ENCODE measurements around the gene PCCB.
"Not testable (repeated sequence)": the region's sequence is repeated elsewhere in the genome, so short reads cannot be mapped to it uniquely, and the experiment has no call there.

The PCCB gene

DNA sequence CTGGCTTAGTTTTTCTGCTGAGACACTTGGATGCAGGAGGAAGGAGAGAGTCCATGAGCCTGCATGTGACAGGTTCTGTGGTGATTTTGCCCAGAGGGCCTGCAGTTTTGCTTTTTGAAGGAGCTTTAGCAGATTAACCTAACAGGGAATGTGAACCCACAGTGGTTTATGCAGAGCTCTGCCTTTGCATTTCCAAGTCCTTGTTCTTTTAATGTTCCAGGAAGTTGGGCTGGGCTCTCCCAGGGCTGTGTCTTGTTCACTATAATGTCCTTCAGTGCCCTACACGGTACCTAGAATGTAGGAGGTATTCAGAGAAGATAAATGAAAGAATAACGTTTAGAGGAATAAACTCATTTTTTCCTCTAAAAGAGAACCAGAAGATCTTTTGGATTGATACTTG lies 50.3 kb downstream of the PCCB start:
- in situ Hi-C loops (cut with MboI; ENCODE audit: low pct_unique_long_range_greater_than_20kb, low sequenced_read_pairs), result no loop called here
- DNase-seq, result no peak

DNA sequence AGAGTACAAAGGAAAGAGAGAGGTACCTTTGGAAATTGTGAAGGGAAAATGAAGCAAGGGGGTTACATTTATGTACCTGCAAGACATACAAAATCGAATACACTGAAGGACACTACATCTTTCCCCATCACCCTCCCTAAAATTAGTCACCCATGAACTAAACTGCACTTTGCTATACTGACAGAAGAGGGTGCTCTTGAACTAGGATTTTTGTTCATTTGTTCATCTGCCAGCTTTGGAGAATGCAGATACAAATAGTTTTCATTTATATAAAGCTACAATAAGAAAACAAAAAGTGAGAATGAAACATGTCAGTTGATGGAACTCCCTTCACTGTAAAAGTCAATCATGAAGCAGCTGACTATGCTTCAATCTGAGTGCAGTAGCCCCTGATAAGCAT lies 55.7 kb downstream of the PCCB start:
- in situ Hi-C loops (cut with MboI; ENCODE audit: low pct_unique_long_range_greater_than_20kb, low sequenced_read_pairs), result no loop called here
- peak; percentile 82 for DNase-seq

GRCh38 chr3:136311261-136311660 lies 61.1 kb downstream of the PCCB start:
- in situ Hi-C loops (cut with MboI; ENCODE audit: low pct_unique_long_range_greater_than_20kb, low sequenced_read_pairs), result no loop called here

GRCh38 chr3:136311968-136312367 lies 61.8 kb downstream of the PCCB start:
- in situ Hi-C loops (cut with MboI; ENCODE audit: low pct_unique_long_range_greater_than_20kb, low sequenced_read_pairs), result no loop called here
- no peak for DNase-seq

More at GRCh38 chr3:136311261-136311660, 61.1 kb downstream of the PCCB start:
- no peak for DNase-seq

DNA sequence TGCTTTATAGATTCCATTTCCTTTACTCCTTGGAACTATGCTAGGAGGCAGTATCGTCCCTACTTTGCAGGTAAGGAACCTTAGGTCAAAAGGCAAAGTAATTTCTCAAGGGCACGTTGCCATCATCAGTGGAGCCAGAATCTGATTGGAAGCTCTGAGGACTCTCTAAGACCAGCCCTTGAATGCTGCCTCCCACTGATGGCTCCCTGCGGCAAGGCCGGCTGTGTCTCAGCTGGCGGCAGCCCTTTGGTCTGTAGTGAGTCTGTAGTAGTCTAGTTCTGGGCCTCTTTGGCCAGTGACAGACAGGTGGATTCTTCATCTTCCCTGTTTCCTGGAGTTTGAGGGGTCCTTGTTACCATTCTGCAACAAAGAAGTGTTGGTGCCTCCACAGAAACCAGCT lies 76.2 kb downstream of the PCCB start:
- in situ Hi-C loops (cut with MboI; ENCODE audit: low pct_unique_long_range_greater_than_20kb, low sequenced_read_pairs), result no loop called here

GRCh38 chr3:136327671-136328070 lies 77.5 kb downstream of the PCCB start:
- in situ Hi-C loops (cut with MboI; ENCODE audit: low pct_unique_long_range_greater_than_20kb, low sequenced_read_pairs), result no loop called here

More for the DNA sequence above, 76.2 kb downstream of the PCCB start:
- DNase-seq, result no peak

DNA sequence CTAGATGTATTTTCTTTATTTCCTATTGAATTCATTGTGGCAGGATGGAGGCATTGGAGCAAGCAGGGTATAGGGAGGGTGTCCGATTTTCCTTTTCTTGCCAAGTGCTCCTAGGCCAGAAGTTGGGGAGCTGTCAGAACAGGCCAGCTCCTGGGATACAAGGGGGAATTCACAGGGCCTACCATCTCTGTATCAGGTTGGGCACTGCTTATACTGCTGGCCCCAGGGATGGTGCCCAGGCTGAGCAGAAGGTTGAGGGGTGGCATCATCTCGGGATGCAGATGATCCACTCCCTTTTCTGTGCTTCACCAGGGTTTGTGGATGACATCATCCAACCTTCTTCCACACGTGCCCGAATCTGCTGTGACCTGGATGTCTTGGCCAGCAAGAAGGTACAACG lies 79.5 kb downstream of the PCCB start:
- in situ Hi-C loops (cut with MboI; ENCODE audit: low pct_unique_long_range_greater_than_20kb, low sequenced_read_pairs), result no loop called here
- no peak for DNase-seq

More at GRCh38 chr3:136327671-136328070, 77.5 kb downstream of the PCCB start:
- DNase-seq, result no peak

GRCh38 chr3:136330900-136331299 lies 80.8 kb downstream of the PCCB start:
- in situ Hi-C loops (cut with MboI; ENCODE audit: low pct_unique_long_range_greater_than_20kb, low sequenced_read_pairs), result no loop called here
- no peak for DNase-seq

DNA sequence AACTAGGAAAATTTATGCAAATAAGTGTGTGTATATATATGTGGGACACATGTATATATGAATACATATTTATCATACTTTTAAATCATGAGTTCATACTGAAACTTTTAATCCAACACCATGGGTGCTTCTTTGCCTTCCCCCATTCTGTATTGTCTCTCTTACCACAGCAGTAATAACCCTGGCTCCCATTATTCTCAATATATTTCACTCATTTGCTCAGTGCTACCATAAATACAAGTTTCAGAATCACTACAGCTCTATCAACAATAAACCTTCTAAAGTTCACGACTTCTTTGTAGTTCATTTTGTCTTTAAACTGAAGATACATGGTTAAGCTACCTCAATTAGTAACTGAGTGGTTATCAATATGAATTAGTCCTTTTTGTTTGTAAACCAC lies 82.2 kb downstream of the PCCB start:
- no peak for DNase-seq
- in situ Hi-C loops (cut with MboI; ENCODE audit: low pct_unique_long_range_greater_than_20kb, low sequenced_read_pairs), result no loop called here

GRCh38 chr3:136332776-136333175 lies 82.6 kb downstream of the PCCB start:
- in situ Hi-C loops (cut with MboI; ENCODE audit: low pct_unique_long_range_greater_than_20kb, low sequenced_read_pairs), result no loop called here
- DNase-seq, result no peak

DNA sequence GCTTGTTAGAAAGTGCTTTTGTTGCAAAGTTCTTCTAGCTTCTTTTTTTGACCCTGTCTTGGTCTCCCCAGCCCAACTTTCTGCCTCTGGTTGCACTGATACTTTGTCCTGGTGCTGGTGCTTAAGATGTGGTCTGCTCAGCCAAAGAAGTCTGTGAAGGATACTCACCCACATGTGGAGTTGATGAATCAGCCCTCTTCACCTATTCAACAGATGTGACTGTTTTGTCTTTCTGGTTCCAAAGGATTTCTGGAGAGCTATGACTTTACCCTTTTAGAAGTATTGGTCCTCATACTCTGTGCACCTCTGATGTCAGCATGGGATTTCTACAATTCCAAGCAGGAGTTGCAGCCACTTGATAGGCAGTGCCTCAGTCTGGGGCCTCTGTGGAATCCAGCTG lies 84.1 kb downstream of the PCCB start:
- in situ Hi-C loops (cut with MboI; ENCODE audit: low pct_unique_long_range_greater_than_20kb, low sequenced_read_pairs), result no loop called here
- no peak for DNase-seq

- in situ Hi-C loops (cut with MboI; ENCODE audit: low pct_unique_long_range_greater_than_20kb, low sequenced_read_pairs); DNase-seq: not testable (repeated sequence)
Measured at GRCh38 chr3:136334726-136335125, 84.6 kb downstream of the PCCB start.

DNA sequence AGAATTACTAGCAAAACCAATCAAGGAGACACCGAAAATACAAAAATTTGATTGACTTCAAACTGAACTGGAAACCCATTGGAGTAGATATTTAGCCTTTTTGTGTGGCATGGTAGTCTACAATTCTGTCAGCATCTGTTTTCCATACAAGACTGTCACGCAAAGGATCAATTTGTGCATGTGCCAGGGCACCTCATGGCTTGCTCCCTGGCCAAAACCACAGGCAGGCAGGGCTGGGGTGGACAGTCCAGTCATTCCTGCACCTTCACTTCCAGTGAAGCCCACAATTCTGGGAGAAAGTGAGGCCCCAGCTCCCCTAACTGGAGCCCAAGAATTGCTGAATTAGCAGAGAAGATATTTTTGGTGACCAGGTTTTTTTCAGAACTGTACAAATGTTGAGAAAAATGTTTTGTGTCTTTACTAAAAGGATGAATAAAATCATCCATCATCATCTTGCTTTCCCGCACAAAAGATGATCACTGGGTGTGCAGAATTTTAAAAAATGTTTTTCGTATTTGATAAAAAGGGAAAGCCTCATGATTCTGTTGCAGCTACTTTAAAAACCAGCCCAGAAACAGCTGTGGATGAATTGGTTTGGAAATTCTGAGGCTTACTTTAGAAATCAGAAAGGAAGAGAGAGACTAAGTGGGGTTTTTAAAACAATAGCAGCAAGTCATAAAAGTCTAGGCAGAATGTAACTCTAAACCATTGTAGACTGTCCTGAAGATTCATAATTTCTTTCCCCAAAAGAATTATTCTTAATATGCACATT lies 86.4 kb downstream of the PCCB start:
- in situ Hi-C loops (cut with MboI; ENCODE audit: low pct_unique_long_range_greater_than_20kb, low sequenced_read_pairs), result no loop called here
- DNase-seq, result no peak

GRCh38 chr3:136343446-136343845 lies 93.3 kb downstream of the PCCB start:
- DNase-seq, result no peak
- in situ Hi-C loops (cut with MboI; ENCODE audit: low pct_unique_long_range_greater_than_20kb, low sequenced_read_pairs), result no loop called here

DNA sequence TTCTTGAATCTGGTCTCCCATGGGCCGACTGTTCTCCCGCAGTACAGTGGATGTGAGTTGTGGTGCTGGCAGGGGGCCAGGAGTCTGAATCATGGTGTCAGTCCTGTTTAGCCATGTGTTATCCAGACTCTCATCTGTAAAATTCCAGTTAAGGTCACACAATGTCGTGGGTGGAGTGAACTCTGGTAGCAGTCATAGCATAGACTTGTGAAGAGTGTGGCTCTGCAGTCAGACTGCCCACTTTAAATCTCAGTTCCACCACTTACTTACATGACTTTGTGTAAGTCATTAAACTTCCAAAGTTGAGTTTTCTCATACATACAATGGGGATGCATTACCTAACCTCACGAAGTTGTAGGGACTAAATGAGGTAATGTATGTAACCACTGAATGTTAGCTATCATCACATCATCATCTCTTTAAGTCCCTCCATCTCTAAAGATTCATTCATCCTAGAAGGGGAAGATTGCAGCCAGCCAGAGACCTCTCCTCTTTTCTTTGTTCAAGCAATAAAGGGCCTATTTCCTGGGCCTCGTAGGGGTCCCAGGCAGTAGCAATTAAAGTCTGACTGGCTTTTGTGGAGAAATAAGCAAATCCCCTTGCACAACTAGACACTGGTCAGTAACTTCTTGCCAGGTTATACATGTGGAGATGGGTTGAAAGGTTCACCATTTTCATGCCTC lies 93.9 kb downstream of the PCCB start:
- no peak for DNase-seq
- in situ Hi-C loops (cut with MboI; ENCODE audit: low pct_unique_long_range_greater_than_20kb, low sequenced_read_pairs), result no loop called here

GRCh38 chr3:136346486-136346885 lies 96.3 kb downstream of the PCCB start:
- no peak for DNase-seq
- in situ Hi-C loops (cut with MboI; ENCODE audit: low pct_unique_long_range_greater_than_20kb, low sequenced_read_pairs), result no loop called here

GRCh38 chr3:136350132-136350531 lies 100.0 kb downstream of the PCCB start:
- no peak for DNase-seq
- in situ Hi-C loops (cut with MboI; ENCODE audit: low pct_unique_long_range_greater_than_20kb, low sequenced_read_pairs), result no loop called here

DNA sequence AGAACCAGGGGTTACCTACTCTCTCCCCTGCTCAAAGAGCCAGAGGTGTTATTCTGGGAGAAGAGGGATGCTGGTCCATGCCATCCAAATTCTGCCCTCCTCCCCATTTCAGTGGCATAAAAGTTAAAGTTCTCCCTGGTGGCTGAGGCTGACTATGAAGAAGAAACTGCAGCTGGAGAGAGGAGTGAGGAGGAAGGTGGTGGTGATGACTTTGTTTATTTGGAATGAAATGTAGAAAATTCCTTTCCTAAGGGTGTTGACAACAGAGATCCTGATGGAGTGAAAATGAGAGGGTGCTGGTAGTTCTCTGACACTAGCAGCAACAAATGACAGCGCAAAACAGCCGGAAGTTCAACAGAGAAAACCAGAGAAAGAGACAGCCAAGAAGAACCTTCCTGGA lies 100.4 kb downstream of the PCCB start:
- in situ Hi-C loops (cut with MboI; ENCODE audit: low pct_unique_long_range_greater_than_20kb, low sequenced_read_pairs), result no loop called here
- no peak for DNase-seq

- in situ Hi-C loops (cut with MboI; ENCODE audit: low pct_unique_long_range_greater_than_20kb, low sequenced_read_pairs), result no loop called here
- DNase-seq, result no peak
Measured at GRCh38 chr3:136351351-136351750, 101.2 kb downstream of the PCCB start.

GRCh38 chr3:136351905-136352304 lies 101.8 kb downstream of the PCCB start:
- no peak for DNase-seq
- in situ Hi-C loops (cut with MboI; ENCODE audit: low pct_unique_long_range_greater_than_20kb, low sequenced_read_pairs), result no loop called here

DNA sequence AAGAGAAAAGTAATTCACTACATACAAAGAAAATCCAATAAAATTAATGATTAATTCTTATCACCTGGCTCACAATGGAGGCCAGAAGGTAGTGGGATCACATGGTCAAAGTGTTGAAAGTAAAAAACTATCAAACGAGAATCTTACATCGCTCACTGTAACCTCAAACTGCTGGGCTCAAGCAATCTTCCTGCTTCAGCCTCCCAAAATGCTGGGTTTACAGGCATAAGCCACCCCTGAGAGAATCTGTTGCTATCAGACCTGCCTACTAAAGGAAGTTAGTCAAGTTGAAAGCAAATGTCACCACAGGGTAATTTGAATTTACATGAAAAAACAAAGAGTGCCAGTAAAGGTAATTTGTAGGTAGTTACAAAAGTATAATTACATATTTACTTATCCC lies 103.3 kb downstream of the PCCB start:
- no peak for DNase-seq
- in situ Hi-C loops (cut with MboI; ENCODE audit: low pct_unique_long_range_greater_than_20kb, low sequenced_read_pairs), result no loop called here

Measured in KBM-7 (cell line).